ENCODE data around the gene PCNA.

The PCNA gene

GRCh38 chr20:5069141-5069806 is 50.5 kb downstream of the PCNA start:
- Histone ChIP-seq H3K27ac (no peak overlapping the region), H2AFZ (ENCODE audit: low read depth) (peak overlapping the region; percentile 31; the same call in 1 of the 2 replicates), H3K4me2 (peak overlapping the region; percentile 37), H3K4me3 (IDR thresholded peaks at IDR 0.05; ENCODE audit: insufficient read depth, low read depth, low read length) (no peak overlapping the region), H3K36me3 (ENCODE audit: insufficient read depth) (no peaks in the 10 kb centered on the region), H3K9ac (no peak overlapping the region), H3K79me2 (ENCODE audit: insufficient read depth, low read depth) (no peaks in the 10 kb centered on the region), H3K4me1 (ENCODE audit: low read depth, poor library complexity, severe bottlenecking) (peaks cover 33% of the 10 kb centered on the region), H4K20me1 (ENCODE audit: insufficient read depth) (no peaks in the 10 kb centered on the region), H3K27me3 (ENCODE audit: insufficient read depth, low read depth) (no peaks in the 10 kb centered on the region)
- no peak for TF ChIP-seq CTCF (conservative IDR thresholded peaks at IDR 0.05; ENCODE audit: low read depth, low read length)

GRCh38 chr20:5067877-5068645 is 51.7 kb downstream of the PCNA start:
- Histone ChIP-seq H3K79me2 (ENCODE audit: insufficient read depth, low read depth) (no peaks in the 10 kb centered on the region), H3K4me2 (no peak overlapping the region; the same call in 1 of the 2 replicates), H2AFZ (ENCODE audit: low read depth) (no peak overlapping the region), H3K27ac (no peak overlapping the region), H4K20me1 (ENCODE audit: insufficient read depth) (no peaks in the 10 kb centered on the region), H3K9ac (no peak overlapping the region), H3K27me3 (ENCODE audit: insufficient read depth, low read depth) (no peaks in the 10 kb centered on the region), H3K36me3 (ENCODE audit: insufficient read depth) (no peaks in the 10 kb centered on the region), H3K4me3 (IDR thresholded peaks at IDR 0.05; ENCODE audit: insufficient read depth, low read depth, low read length) (no peak overlapping the region), H3K4me1 (ENCODE audit: low read depth, poor library complexity, severe bottlenecking) (peaks cover 21% of the 10 kb centered on the region)
- TF ChIP-seq CTCF (conservative IDR thresholded peaks at IDR 0.05; ENCODE audit: low read depth, low read length) = no peak

GRCh38 chr20:5065879-5066383 is 53.8 kb downstream of the PCNA start:
- Histone ChIP-seq H3K4me1 (ENCODE audit: low read depth, poor library complexity, severe bottlenecking) (peaks cover 21% of the 10 kb centered on the region), H2AFZ (ENCODE audit: low read depth) (no peak overlapping the region), H3K9ac (no peak overlapping the region), H3K79me2 (ENCODE audit: insufficient read depth, low read depth) (no peaks in the 10 kb centered on the region), H3K4me2 (no peak overlapping the region), H4K20me1 (ENCODE audit: insufficient read depth) (no peaks in the 10 kb centered on the region), H3K4me3 (IDR thresholded peaks at IDR 0.05; ENCODE audit: insufficient read depth, low read depth, low read length) (no peak overlapping the region), H3K36me3 (ENCODE audit: insufficient read depth) (no peaks in the 10 kb centered on the region), H3K27me3 (ENCODE audit: insufficient read depth, low read depth) (no peaks in the 10 kb centered on the region), H3K27ac (no peak overlapping the region)
- no peak for TF ChIP-seq CTCF (conservative IDR thresholded peaks at IDR 0.05; ENCODE audit: low read depth, low read length)

GRCh38 chr20:5065166-5065878 is 54.4 kb downstream of the PCNA start:
- TF ChIP-seq CTCF (conservative IDR thresholded peaks at IDR 0.05; ENCODE audit: low read depth, low read length) = no peak
- no peaks in the 10 kb centered on the region for H3K79me2 ChIP-seq (ENCODE audit: insufficient read depth, low read depth)
- no peak overlapping the region for H3K4me2 ChIP-seq
- H3K9ac ChIP-seq = no peak overlapping the region
- H3K4me3 ChIP-seq (IDR thresholded peaks at IDR 0.05; ENCODE audit: insufficient read depth, low read depth, low read length) = no peak overlapping the region
- no peaks in the 10 kb centered on the region for H3K36me3 ChIP-seq (ENCODE audit: insufficient read depth)
- no peak overlapping the region for H3K27ac ChIP-seq
- peaks cover 20% of the 10 kb centered on the region for H3K4me1 ChIP-seq (ENCODE audit: low read depth, poor library complexity, severe bottlenecking)
- H2AFZ ChIP-seq (ENCODE audit: low read depth) = no peak overlapping the region
- H3K27me3 ChIP-seq (ENCODE audit: insufficient read depth, low read depth) = no peaks in the 10 kb centered on the region
- no peaks in the 10 kb centered on the region for H4K20me1 ChIP-seq (ENCODE audit: insufficient read depth)

Data from KMS-11 (cell line).